Measurements from ENCODE around the gene RNF149. TPM values are rescaled to one million over a fixed set of nuclear protein-coding genes. Genes with fewer than 3 reads are reported as not detected.
A peak's percentile ranks its signal among the peaks of the same experiment; 100 is the strongest.

Gene RNF149
- total and polyA plus RNA-seq, 9 of the 15 experiments (the other 6 are each of a cell fraction or from before 2014, with no cell fraction given): 9.0 to 31.5 (median 22.8) TPM

DNA sequence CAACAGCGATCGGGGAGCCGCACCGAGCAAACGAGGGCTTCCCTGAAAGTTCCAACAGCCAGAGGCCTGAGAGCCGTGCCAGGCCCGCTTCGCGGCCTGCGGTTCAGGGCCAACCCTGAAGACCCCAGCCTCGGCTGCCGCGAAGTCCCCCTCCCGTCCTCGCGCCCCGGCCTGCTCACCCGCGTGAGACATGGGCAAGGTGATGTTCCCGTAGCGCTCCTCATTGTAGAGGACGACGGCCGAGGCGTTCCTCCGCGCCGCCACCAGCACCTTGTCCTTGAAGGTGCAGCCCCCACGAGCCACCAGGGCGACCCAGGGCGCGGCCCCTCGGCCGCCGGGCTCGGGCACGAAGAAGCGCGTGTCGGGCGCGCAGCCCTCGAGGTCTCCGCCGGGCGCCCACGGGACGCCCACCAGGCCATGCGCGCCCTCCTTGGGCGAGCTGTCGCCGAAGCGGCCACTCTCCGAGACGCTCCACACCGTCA lies 510 bp downstream of the RNF149 start (continued):
- TF ChIP-seq, protein P1, sequence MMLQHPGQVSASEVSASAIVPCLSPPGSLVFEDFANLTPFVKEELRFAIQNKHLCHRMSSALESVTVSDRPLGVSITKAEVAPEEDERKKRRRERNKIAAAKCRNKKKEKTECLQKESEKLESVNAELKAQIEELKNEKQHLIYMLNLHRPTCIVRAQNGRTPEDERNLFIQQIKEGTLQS (IDR thresholded peaks at IDR 0.05): no peak
- TF ChIP-seq, protein P1 (CRISPR knock-in tag; conservative IDR thresholded peaks at IDR 0.05): no peak
- TF ChIP-seq NCOR1 (IDR thresholded peaks at IDR 0.05): no peak
- TF ChIP-seq BRCA1 (IDR thresholded peaks at IDR 0.05): no peak
- TF ChIP-seq BRCA1 (CRISPR knock-in tag; IDR thresholded peaks at IDR 0.05): 0 out of 2 replicates have a peak, but pooled peaks have one; percentile 32
- peak; percentile 78; the same call in 1 of the 2 replicates for TF ChIP-seq NR3C1 (CRISPR knock-in tag; IDR thresholded peaks at IDR 0.05)
- TF ChIP-seq, protein P2, sequence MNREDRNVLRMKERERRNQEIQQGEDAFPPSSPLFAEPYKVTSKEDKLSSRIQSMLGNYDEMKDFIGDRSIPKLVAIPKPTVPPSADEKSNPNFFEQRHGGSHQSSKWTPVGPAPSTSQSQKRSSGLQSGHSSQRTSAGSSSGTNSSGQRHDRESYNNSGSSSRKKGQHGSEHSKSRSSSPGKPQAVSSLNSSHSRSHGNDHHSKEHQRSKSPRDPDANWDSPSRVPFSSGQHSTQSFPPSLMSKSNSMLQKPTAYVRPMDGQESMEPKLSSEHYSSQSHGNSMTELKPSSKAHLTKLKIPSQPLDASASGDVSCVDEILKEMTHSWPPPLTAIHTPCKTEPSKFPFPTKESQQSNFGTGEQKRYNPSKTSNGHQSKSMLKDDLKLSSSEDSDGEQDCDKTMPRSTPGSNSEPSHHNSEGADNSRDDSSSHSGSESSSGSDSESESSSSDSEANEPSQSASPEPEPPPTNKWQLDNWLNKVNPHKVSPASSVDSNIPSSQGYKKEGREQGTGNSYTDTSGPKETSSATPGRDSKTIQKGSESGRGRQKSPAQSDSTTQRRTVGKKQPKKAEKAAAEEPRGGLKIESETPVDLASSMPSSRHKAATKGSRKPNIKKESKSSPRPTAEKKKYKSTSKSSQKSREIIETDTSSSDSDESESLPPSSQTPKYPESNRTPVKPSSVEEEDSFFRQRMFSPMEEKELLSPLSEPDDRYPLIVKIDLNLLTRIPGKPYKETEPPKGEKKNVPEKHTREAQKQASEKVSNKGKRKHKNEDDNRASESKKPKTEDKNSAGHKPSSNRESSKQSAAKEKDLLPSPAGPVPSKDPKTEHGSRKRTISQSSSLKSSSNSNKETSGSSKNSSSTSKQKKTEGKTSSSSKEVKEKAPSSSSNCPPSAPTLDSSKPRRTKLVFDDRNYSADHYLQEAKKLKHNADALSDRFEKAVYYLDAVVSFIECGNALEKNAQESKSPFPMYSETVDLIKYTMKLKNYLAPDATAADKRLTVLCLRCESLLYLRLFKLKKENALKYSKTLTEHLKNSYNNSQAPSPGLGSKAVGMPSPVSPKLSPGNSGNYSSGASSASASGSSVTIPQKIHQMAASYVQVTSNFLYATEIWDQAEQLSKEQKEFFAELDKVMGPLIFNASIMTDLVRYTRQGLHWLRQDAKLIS (CRISPR knock-in tag; IDR thresholded peaks at IDR 0.05): peak; percentile 46; the same call in 1 of the 2 replicates
- TF ChIP-seq ZC3H4 (CRISPR knock-in tag; IDR thresholded peaks at IDR 0.05; ENCODE audit: borderline replicate concordance): peak; percentile 89; the same call in 1 of the 2 replicates
- no peak for TF ChIP-seq DACH1 (IDR thresholded peaks at IDR 0.05; ENCODE audit: partially characterized antibody)
